Erythroblast (primary cell): ENCODE data around the gene TMEM14A.

Experiments used
- GATA1 ChIP-seq: IDR thresholded peaks from 2 replicates; pipeline ENCODE4 v1.6.1; 2011; ENCODE audit warnings: low read depth, mild to moderate bottlenecking, control low read depth, low read length, moderate library complexity
- POLR2A ChIP-seq: IDR thresholded peaks from 2 replicates; pipeline ENCODE4 v1.6.1; 2011; ENCODE audit warnings: mild to moderate bottlenecking, low read length

- TF ChIP-seq POLR2A, result no peak
- no peak for TF ChIP-seq GATA1
These were observed 8.9 kb upstream of the TMEM14A start for GRCh38 chr6:52662031-52662430.
